H1 (cell line): Measurements from ENCODE around the gene AGBL1.

ENCODE experiments used
- CTCF ChIP-seq, 3 experiments: IDR thresholded peaks; 1 replicate in 2 of 3; 2 replicates in 1 of 3; pipeline versions ENCODE4 v1.5.1 to v1.6.1; 2011; ENCODE audit warnings: low read length in 3 of 3, mild to moderate bottlenecking in 3 of 3, inconsistent platforms in 2 of 3, low read depth in 1 of 3, moderate library complexity in 1 of 3; ENCODE audit not compliant: insufficient read depth in 1 of 3; ENCODE audit errors: control extremely low read depth in 1 of 3
- ZNF274 ChIP-seq: IDR thresholded peaks from 2 replicates; pipeline ENCODE4 v1.7.0; 2012; ENCODE audit warnings: low read length, borderline replicate concordance; ENCODE audit errors: extremely low read depth

DNA sequence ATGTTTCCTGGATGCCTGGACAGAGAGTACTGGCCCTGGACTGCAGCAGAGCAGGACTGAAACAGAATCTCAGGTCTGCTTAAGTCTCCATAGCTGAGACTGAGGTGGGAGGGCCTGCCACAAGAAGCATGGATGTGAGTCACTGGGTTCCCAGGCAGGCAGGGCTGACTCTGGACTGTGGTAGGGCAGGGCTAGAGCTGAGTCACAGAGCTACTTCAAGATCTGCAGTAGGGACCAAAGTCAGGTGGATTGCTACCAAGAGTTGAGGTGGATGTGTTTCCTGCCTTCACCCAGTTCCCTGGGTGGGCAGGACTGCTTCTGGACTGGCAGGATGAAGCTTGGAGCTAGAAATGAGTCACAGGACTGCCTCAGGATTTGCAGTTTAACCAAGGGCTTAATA lies 282.9 kb downstream of the AGBL1 start:
- TF ChIP-seq CTCF (IDR thresholded peaks at IDR 0.05; ENCODE audit: control extremely low read depth in 1 of 3, insufficient read depth in 1 of 3, low read depth in 1 of 3, low read length in 3 of 3) = no peak
- TF ChIP-seq ZNF274 = no peak
